HG03066 (cell line): ENCODE data around the gene FBF1.
A peak's percentile ranks its signal among the peaks of the same experiment; 100 is the strongest.
"Not testable (repeated sequence)": the region's sequence is repeated elsewhere in the genome, so short reads cannot be mapped to it uniquely, and the experiment has no call there.

Experiments used
- ATAC-seq: cut with Tn5 transposase; IDR thresholded peaks from one replicate; pipeline ENCODE4 v1.9.1; 2021; ENCODE audit warnings: low read depth; ENCODE audit not compliant: unreplicated experiment

Gene FBF1, protein sequence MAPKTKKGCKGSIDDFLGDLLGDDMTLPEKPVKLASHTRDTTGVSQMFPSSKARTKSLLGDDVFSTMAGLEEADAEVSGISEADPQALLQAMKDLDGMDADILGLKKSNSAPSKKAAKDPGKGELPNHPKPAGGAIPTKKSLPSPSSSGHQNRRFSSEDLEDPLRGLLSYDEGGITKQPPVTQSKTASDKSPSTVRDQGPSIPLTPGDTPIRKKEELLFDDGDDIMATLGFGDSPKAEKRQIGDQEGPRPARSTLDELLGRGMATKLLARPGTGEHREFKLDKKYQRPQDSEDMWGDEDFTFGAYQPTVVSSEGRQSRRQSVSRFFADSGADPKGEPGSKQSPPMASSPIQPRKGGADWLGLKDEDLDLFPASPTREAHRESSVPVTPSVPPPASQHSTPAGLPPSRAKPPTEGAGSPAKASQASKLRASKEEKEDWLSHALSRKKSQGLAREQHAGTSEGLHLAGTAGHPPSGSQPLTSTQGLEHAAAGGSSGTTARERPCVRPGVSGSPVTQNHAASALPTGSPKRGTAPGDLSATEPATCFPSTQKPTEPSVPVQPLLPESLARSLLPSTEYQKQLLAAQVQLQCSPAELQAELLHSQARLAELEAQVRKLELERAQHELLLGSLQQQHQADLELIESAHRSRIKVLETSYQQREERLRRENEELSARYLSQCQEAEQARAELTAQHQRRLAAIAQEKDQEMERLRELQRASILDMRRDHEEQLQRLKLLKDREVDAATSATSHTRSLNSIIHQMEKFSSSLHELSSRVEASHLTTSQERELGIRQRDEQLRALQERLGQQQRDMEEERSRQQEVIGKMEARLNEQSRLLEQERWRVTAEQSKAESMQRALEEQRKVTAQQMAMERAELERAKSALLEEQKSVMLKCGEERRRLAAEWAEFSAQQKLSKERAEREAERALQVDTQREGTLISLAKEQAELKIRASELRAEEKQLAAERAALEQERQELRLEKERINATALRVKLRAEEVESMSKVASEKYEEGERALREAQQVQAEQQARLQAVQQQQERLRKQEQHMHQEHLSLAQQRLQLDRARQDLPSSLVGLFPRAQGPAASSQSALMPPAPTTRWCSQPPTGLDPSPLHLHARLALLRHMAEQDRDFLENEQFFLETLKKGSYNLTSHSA

DNA sequence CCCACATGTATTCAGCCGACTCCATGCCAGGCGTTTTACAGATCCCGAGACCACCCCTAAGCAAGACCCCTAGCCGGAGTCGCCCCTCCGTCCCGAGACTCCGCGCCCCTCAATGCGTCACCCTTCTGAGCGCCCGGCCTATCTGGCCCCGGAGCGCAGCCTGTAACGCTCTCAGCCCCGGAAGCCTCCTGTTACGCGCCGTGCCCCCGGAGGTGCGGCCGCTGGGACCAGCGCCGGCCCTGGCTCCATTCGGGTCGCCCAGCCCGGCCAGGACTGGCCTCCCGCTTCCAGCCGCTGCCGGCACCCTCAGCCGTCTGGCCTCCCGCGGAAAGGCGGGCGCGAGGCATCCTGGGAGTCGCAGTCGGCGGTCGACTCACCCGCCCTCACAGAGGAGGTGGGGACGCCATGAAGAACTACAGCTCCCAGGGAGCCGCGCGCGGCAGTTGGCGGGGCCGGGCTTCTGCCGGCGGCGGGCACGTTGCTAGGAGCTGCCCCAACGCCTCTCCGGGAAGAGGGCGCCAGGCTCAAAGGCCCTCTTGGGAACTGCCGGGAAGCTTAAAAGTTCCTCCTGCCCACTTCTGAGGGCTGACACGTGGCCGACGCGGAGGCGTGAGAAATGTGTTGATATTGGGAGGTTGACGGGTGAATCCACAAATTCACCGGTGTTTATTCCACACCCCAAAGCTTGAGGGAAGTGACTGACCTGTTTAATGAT is at the start of gene FBF1:
TSS of gene FBF1 (minus strand) at position 316 of the 715 bp plus-strand sequence. CDS start 2,893 bp downstream, outside the sequence.
- peak; percentile 99 for ATAC-seq

DNA sequence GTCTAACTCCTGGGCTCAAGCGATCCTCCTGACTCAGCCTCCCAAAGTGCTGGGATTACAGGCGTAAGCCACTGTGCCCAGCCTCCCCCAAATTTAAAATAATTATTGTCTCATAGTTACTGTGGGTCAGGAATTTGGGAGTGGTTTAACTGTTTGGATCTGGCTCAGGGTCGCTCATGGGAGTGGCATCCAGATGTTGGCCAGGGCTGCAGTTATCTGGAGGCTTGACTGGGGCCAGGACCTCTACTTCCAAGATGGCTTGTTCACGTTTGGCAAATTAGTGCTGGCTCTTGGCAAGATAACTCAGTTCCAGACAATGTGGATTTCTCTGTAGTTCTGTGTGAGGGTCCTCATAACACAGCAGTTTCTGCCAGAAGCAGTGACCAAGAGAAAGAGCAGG is 46.2 kb upstream of the FBF1 start:
- ATAC-seq: no peak

DNA sequence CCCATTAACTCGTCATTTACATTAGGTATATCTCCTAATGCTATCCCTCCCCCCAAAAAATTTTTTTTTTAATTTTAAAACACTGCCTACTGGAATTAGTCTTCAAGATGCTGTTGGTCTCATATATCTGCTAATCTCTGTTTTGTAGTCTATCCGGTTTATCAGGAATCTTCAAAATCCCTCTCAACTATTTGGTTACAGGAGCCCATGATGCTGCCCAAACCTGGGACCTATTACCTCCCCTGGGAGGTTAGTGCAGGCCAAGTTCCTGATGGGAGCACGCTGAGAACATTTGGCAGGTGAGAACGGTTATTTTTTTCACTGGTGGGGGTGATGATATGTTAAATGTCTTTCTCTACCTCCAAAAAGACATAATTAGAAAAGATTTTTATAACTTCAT is 45.1 kb upstream of the FBF1 start:
- ATAC-seq: no peak

- no peak for ATAC-seq
These were observed 42.8 kb upstream of the FBF1 start for GRCh38 chr17:75983501-75984181.

- ATAC-seq: no peak
These were observed 40.3 kb upstream of the FBF1 start for GRCh38 chr17:75981019-75981615.

DNA sequence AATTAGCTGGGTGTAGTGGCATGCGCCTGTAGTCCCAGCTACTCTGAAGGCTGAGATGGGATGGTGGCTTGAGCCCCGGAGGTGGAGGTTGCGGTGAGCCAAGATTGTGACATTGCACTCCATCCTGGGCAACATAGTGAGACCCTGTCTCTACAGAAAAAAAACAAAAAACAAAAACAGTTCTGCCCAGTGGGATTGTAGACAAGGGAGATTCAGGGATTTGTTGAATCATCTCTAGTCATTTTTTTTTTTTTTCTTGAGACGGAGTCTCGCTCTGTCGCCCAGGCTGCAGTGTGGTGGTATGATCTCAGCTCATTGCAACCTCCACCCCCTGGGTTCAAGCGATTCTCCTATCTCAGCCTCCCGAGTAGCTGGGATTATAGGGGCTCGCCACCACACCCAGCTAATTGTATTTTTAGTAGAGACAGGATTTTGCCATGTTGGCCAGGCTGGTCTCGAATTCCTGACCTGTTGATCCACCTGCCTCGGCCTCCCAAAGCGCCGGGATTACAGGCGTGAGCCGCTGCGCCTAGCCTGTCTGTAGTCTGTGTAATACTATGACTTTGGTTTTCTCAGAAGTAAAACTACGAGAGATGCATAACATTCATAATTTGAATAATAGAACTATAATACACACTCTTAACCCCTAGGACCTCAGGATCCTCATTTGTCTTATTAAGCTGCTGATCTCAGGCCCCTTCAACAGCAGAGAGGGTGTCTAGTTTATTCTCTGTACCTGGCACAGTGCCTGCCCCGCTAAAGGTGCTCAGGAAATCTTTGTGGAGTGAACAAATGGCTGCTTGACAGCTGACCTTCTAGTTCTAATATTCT is 39.6 kb upstream of the FBF1 start:
- no peak for ATAC-seq

- ATAC-seq: peak; percentile 14
These were observed 38.9 kb upstream of the FBF1 start for GRCh38 chr17:75979705-75980187.

DNA sequence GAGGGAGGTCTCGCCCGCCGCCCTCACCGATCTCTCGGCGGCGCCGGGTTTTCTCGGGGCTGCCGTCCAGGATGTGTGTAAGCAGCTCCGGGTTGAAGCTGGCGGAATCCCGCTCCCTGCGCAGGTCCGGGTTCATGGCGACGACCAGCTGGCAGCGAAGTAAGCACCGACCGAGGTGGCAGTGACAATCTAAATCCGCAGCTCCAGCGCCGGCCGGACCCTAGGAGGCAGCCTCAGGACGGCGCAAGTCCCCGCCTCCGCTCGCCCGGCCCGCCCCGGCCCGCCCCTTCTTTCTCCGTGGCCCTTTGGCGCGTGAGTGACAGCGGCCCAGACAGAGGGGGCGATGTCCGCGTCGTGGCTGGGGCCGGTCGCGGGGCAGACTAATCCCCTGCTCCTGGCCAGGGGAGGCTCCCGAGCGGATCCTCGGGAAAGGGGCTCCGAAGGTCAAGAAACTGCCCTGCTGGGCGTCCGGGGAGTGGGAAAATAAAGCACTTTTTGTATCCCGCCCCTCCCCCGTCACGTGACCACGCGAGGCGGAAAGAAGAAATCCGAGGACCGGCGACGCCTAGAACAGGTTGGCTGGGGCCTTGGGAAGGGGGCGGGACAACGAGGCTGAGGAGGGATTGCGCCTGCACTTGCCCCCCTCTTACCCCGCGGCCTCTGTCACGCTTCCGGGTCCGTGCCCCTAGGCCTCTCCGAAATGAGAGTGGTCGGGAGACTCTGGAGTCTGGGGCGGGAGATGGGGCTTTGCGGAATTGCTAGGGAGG is 38.3 kb upstream of the FBF1 start, which contains the start of the genes ACOX1 and TEN1:
TSS of gene ACOX1 (minus strand) at position 229 of the 767 bp plus-strand sequence. CDS start at position 136, 93 bp downstream.
TSS of gene TEN1 (plus strand) at position 303 of the 767 bp plus-strand sequence. CDS start 6,953 bp downstream, outside the sequence.
- peak; percentile 90 for ATAC-seq

GRCh38 chr17:75976175-75976848 is 35.5 kb upstream of the FBF1 start:
- no peak for ATAC-seq

GRCh38 chr17:75975757-75976174 is 34.9 kb upstream of the FBF1 start:
- ATAC-seq: no peak

DNA sequence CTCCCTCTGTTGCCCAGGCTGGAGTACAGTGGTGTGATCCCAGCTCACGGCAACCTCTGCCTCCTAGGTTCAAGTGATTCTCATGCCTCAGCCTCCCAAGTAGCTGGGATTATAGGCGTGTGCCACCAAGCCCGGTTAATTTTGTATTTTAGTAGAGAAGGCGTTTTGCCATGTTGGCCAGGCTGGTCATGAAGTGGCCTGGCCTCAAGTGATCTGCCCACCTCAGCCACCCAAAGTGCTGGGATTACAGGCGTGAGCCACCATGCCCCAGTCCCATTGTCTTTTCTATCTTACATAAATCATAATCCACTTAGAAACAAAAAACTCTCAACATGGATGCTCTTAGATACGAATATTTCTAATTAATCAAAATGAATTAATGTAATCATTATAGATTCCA is 34.3 kb upstream of the FBF1 start:
- ATAC-seq: not testable (repeated sequence)

DNA sequence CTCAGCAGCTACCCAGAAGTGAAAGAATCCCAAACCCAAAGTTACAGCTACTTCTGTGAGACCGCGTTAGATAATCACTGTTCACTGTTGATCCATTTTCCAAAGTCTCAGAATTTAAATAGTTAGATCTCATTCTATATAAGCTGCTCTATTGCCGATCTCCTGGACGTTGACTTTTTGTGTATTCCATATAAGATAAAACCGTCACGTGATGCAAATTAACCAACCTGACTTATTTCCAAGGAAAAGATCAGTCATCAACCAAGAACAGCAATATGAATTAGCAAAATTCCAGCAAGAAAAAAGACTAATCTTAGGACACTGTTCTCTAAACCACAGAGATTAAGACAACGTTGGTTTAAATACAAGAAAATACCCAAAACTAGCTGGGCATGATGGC is 29.8 kb upstream of the FBF1 start:
- ATAC-seq: no peak

DNA sequence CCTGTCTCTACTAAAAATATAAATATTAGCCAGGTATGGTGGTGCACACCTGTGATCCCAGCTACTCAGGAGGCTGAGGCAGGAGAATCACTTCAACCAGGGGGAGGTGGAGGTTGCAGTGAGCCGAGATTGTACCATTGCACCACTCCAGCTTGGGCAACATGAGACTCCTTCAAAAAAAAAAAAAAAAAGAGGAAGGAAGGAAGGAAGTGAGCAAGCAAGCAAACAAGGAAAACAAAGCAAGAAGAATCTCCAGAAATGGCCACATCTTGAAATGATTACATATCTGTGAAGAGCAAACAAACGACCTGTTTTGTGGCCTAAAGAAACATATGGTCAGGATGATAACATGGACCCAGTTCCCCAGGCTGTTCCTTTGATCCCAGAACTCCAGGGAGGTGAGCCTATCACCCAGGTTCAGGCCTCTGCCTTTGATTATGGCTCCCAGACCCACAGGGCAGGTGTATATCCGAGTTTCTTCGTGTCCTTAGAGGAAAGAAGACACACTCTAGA is 29.2 kb upstream of the FBF1 start:
- ATAC-seq: no peak

- not testable (repeated sequence) for ATAC-seq
These were observed 28.2 kb upstream of the FBF1 start for GRCh38 chr17:75969044-75969443.

DNA sequence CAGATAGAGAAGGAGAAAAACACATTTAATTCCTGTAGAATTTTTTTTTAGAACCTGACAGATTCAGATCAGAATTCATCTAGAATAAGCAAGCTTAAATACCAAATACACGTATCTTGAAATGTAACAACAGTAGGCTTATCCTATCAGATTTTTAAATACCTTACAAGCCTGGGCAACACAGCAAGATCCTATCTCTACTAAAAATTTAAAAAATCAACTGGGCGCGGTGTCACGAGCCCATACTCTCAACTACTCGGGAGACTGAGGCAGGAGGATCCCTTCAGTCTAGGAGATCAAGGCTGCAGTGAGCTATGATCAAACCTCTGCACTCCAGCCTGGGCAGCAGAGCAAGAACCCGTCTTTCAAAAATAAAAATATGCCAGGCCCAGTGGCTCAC is 24.6 kb upstream of the FBF1 start:
- ATAC-seq: no peak

DNA sequence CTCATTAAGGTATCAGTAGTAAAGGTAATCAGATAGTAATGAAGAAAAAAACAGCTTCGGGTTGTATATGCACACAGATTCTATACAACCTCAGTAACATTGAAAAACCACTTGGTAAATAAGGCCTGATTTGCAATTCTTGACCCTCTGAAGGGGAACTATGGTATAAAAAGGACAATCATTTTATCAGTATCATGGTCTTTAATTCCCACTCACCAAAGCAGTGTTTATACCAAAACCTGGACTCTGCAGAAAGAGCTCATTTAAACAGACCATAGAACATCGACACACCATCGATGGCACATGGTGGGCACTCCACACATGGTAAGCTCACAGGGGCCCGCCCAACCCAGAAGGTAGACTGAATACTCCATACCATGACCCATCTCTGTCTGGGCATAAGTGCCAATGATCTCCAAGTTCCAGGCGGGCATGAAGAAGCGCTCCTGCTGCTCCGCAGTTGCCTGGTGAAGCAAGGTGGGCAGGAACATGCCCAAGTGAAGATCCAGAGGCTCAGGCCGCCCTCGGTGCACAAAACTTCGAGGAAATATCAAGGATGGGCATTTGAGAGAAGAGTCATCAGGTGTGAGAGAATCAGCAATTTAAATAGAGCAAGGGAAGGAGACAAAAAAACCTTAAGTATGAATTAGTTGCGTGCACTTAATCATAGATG is 19.1 kb upstream of the FBF1 start:
- no peak for ATAC-seq
